ENCODE results near the gene NRSN2. TPM values are rescaled to one million over a fixed set of nuclear protein-coding genes. Genes with fewer than 3 reads are reported as not detected.

NRSN2 gene
- total RNA-seq, 1 experiment from 2014 or later: 44.9 TPM

- BruUV-seq (replicated peaks): no TSS peak
- Histone ChIP-seq H3K36me3 (ENCODE audit: control insufficient read depth, insufficient read depth, low read length) (no peaks in the 10 kb centered on the region), H3K27ac (ENCODE audit: low read length) (no peak overlapping the region), H3K4me1 (ENCODE audit: control insufficient read depth, insufficient read depth, low read length) (peaks cover 12% of the 10 kb centered on the region), H3K4me3 (ENCODE audit: low read depth in 2 of 2, low read length in 2 of 2) (no peak overlapping the region), H3K27me3 (ENCODE audit: control insufficient read depth, insufficient read depth, low read length) (no peaks in the 10 kb centered on the region), H3K9me3 (ENCODE audit: control insufficient read depth, insufficient read depth, low read depth, low read length) (no peaks in the 10 kb centered on the region)
- in situ Hi-C loops (cut with HindIII; ENCODE audit: low pct_unique_long_range_greater_than_20kb, low sequenced_read_pairs) (no loop called here), intact Hi-C loops (cut with micrococcal nuclease; ENCODE audit: unreplicated experiment) (no loop called here)
- TF ChIP-seq CTCF (IDR thresholded peaks at IDR 0.05) (no peak), REST (IDR thresholded peaks at IDR 0.05; ENCODE audit: insufficient read depth in 1 of 2, low read depth in 2 of 2, low read length in 1 of 2) (no peak), SIN3A (IDR thresholded peaks at IDR 0.05; ENCODE audit: borderline replicate concordance, insufficient read depth, low read depth, low read length) (no peak), TCF7L2 (IDR thresholded peaks at IDR 0.05; ENCODE audit: low read depth, low read length) (no peak), POLR2AphosphoS5 (IDR thresholded peaks at IDR 0.05; ENCODE audit: low read depth, low read length) (no peak)
- ChIA-PET POLR2A (interaction anchor here (0.6 kb wide), 2 partner anchors 8 to 17 kb away, joined by 3 to 9 read pairs; no protein-coding TSS in a partner anchor), CTCF (no interaction called here)
- DNase-seq (ENCODE audit: low read depth, low spot score) (no peak), ATAC-seq (no peak)
Observed at GRCh38 chr20:311609-312008, 35.3 kb upstream of the NRSN2 start.

- ChIA-PET CTCF (no interaction called here), POLR2A (interaction anchor here (0.6 kb wide), 4 partner anchors 9 to 16 kb away, joined by 3 to 9 read pairs (median 4); no protein-coding TSS in a partner anchor)
- DNase-seq (ENCODE audit: low read depth, low spot score) (no peak), ATAC-seq (no peak)
- Histone ChIP-seq H3K27me3 (ENCODE audit: control insufficient read depth, insufficient read depth, low read length) (no peaks in the 10 kb centered on the region), H3K36me3 (ENCODE audit: control insufficient read depth, insufficient read depth, low read length) (no peaks in the 10 kb centered on the region), H3K4me1 (ENCODE audit: control insufficient read depth, insufficient read depth, low read length) (peaks cover 12% of the 10 kb centered on the region), H3K4me3 (ENCODE audit: low read depth in 2 of 2, low read length in 2 of 2) (no peak overlapping the region), H3K27ac (ENCODE audit: low read length) (no peak overlapping the region), H3K9me3 (ENCODE audit: control insufficient read depth, insufficient read depth, low read depth, low read length) (no peaks in the 10 kb centered on the region)
- BruUV-seq (replicated peaks): no TSS peak
- TF ChIP-seq SIN3A (IDR thresholded peaks at IDR 0.05; ENCODE audit: borderline replicate concordance, insufficient read depth, low read depth, low read length) (no peak), CTCF (IDR thresholded peaks at IDR 0.05) (no peak), REST (IDR thresholded peaks at IDR 0.05; ENCODE audit: insufficient read depth in 1 of 2, low read depth in 2 of 2, low read length in 1 of 2) (no peak), TCF7L2 (IDR thresholded peaks at IDR 0.05; ENCODE audit: low read depth, low read length) (no peak), POLR2AphosphoS5 (IDR thresholded peaks at IDR 0.05; ENCODE audit: low read depth, low read length) (no peak)
- in situ Hi-C loops (cut with HindIII; ENCODE audit: low pct_unique_long_range_greater_than_20kb, low sequenced_read_pairs): no loop called here
- intact Hi-C loops (cut with micrococcal nuclease; ENCODE audit: unreplicated experiment): no loop called here
Observed at GRCh38 chr20:312067-312466, 34.8 kb upstream of the NRSN2 start.
